Activated T-cell treated with anti-CD3 and anti-CD28 coated beads, Interleukin-2, amount 50 U/mL, for 72 hours (primary cell): ENCODE data around the gene RNF11. TPM values are rescaled to one million over a fixed set of nuclear protein-coding genes. Genes with fewer than 3 reads are reported as not detected.

Source experiments
- ATAC-seq, 2 donors: fragments of 150-1000 bp; cut with Tn5 transposase; replicated peaks in 1 of 2; 2 replicates each; pipeline ENCODE4 v1.10.0; 2021; ENCODE audit warnings: moderate library complexity in 2 of 2, mild to moderate bottlenecking in 1 of 2
- DNase-seq, 2 donors: peaks; one replicate each; pipeline ENCODE4 v3.0.0; 2021 to 2022; ENCODE audit warnings: mixed read lengths in 1 of 2
- H3K27ac Mint-ChIP-seq: one replicate; pipeline ENCODE4 v1.8.0; 2022; ENCODE audit warnings: mild to moderate bottlenecking, moderate library complexity, mixed read lengths
- H3K27me3 Mint-ChIP-seq: one replicate; pipeline ENCODE4 v1.8.0; 2022; ENCODE audit warnings: low read depth, mixed read lengths
- H3K36me3 Mint-ChIP-seq, 2 donors: one replicate each; pipeline ENCODE4 v1.8.0; 2022; ENCODE audit warnings: mixed read lengths in 2 of 2, mild to moderate bottlenecking in 1 of 2; ENCODE audit not compliant: insufficient read depth in 2 of 2
- H3K4me1 Mint-ChIP-seq: one replicate; pipeline ENCODE4 v1.8.0; 2022; ENCODE audit warnings: low read depth, mixed read lengths
- H3K4me3 Mint-ChIP-seq, 2 donors: one replicate each; pipeline ENCODE4 v1.8.0; 2022; ENCODE audit warnings: mild to moderate bottlenecking in 2 of 2, mixed read lengths in 2 of 2, moderate library complexity in 2 of 2
- H3K9me3 Mint-ChIP-seq, 2 donors: one replicate each; pipeline ENCODE4 v1.8.0; 2022; ENCODE audit warnings: mixed read lengths in 2 of 2
- total RNA-seq, 2 donors: library from RNA; stranded (reverse); gene quantifications; one replicate each; pipeline ENCODE4 v1.2.3, GENCODE V29; 2022

RNF11 gene
- total RNA-seq, 2 donors from 2014 or later = 23.7 to 28.0 TPM

GRCh38 chr1:51252366-51252765 lies 16.3 kb downstream of the RNF11 start:
- H3K4me1 Mint-ChIP-seq = peaks cover 17% of the 10 kb centered on the region
- H3K27ac Mint-ChIP-seq = no peak overlapping the region
- ATAC-seq = no peak
- no peak for DNase-seq
- no peaks in the 10 kb centered on the region for H3K27me3 Mint-ChIP-seq
- no peak overlapping the region for H3K4me3 Mint-ChIP-seq
- H3K9me3 Mint-ChIP-seq = no peaks in the 10 kb centered on the region
- H3K36me3 Mint-ChIP-seq = no peaks in the 10 kb centered on the region

GRCh38 chr1:51253691-51254090 lies 17.6 kb downstream of the RNF11 start:
- no peak overlapping the region for H3K27ac Mint-ChIP-seq
- no peak overlapping the region for H3K4me3 Mint-ChIP-seq
- no peaks in the 10 kb centered on the region for H3K9me3 Mint-ChIP-seq
- DNase-seq (no peak), ATAC-seq (no peak)
- no peaks in the 10 kb centered on the region for H3K36me3 Mint-ChIP-seq
- H3K27me3 Mint-ChIP-seq = no peaks in the 10 kb centered on the region
- H3K4me1 Mint-ChIP-seq = peaks cover 9% of the 10 kb centered on the region

GRCh38 chr1:51255331-51255730 lies 19.3 kb downstream of the RNF11 start:
- ATAC-seq = no peak
- Mint-ChIP-seq H3K27me3 (no peaks in the 10 kb centered on the region), H3K9me3 (no peaks in the 10 kb centered on the region), H3K4me1 (peaks cover 12% of the 10 kb centered on the region), H3K36me3 (no peaks in the 10 kb centered on the region), H3K27ac (no peak overlapping the region), H3K4me3 (no peak overlapping the region)
- no peak for DNase-seq

- no peaks in the 10 kb centered on the region for H3K9me3 Mint-ChIP-seq
- H3K27me3 Mint-ChIP-seq = no peaks in the 10 kb centered on the region
- no peak for ATAC-seq
- H3K36me3 Mint-ChIP-seq = no peaks in the 10 kb centered on the region
- H3K4me3 Mint-ChIP-seq = no peak overlapping the region
- H3K27ac Mint-ChIP-seq = no peak overlapping the region
- DNase-seq = no peak
- H3K4me1 Mint-ChIP-seq = peaks cover 68% of the 10 kb centered on the region
These were observed 27.2 kb downstream of the RNF11 start for GRCh38 chr1:51263147-51263877.

- Mint-ChIP-seq H3K4me3 (no peak overlapping the region), H3K36me3 (no peaks in the 10 kb centered on the region), H3K4me1 (peaks cover 73% of the 10 kb centered on the region), H3K27ac (no peak overlapping the region), H3K27me3 (no peaks in the 10 kb centered on the region), H3K9me3 (no peaks in the 10 kb centered on the region)
- ATAC-seq (no peak), DNase-seq (no peak)
These were observed 28.4 kb downstream of the RNF11 start for GRCh38 chr1:51264451-51264850.

GRCh38 chr1:51265618-51266017 lies 29.5 kb downstream of the RNF11 start:
- Mint-ChIP-seq H3K9me3 (no peaks in the 10 kb centered on the region), H3K4me3 (no peak overlapping the region), H3K4me1 (peaks cover 67% of the 10 kb centered on the region)

GRCh38 chr1:51266181-51266580 lies 30.1 kb downstream of the RNF11 start:
- ATAC-seq = no peak
- peaks cover 2% of the 10 kb centered on the region in 2 donors for H3K36me3 Mint-ChIP-seq
- H3K9me3 Mint-ChIP-seq = no peaks in the 10 kb centered on the region
- no peak for DNase-seq
- no peak overlapping the region for H3K27ac Mint-ChIP-seq
- peaks cover 61% of the 10 kb centered on the region for H3K4me1 Mint-ChIP-seq
- H3K27me3 Mint-ChIP-seq = no peaks in the 10 kb centered on the region
- no peak overlapping the region for H3K4me3 Mint-ChIP-seq

More at GRCh38 chr1:51265618-51266017, 29.5 kb downstream of the RNF11 start:
- Mint-ChIP-seq H3K36me3 (no peaks in the 10 kb centered on the region), H3K27me3 (no peaks in the 10 kb centered on the region), H3K27ac (peak overlapping the region; percentile 67)
- ATAC-seq (no peak), DNase-seq (no peak)

GRCh38 chr1:51266791-51267190 lies 30.7 kb downstream of the RNF11 start:
- Mint-ChIP-seq H3K36me3 (peaks cover 2 to 6% of the 10 kb centered on the region in 2 donors), H3K4me1 (peaks cover 55% of the 10 kb centered on the region), H3K27me3 (no peaks in the 10 kb centered on the region), H3K4me3 (no peak overlapping the region), H3K27ac (no peak overlapping the region), H3K9me3 (no peaks in the 10 kb centered on the region)
- DNase-seq (no peak), ATAC-seq (no peak)

- Mint-ChIP-seq H3K36me3 (peaks cover 2 to 6% of the 10 kb centered on the region in 2 donors), H3K27ac (no peak overlapping the region), H3K4me1 (peaks cover 43% of the 10 kb centered on the region), H3K27me3 (no peaks in the 10 kb centered on the region), H3K9me3 (no peaks in the 10 kb centered on the region), H3K4me3 (no peak overlapping the region)
- no peak for DNase-seq
- no peak for ATAC-seq
These were observed 32.6 kb downstream of the RNF11 start for GRCh38 chr1:51268634-51269033.

- Mint-ChIP-seq H3K4me1 (peaks cover 24% of the 10 kb centered on the region), H3K9me3 (no peaks in the 10 kb centered on the region), H3K4me3 (no peak overlapping the region), H3K27me3 (no peaks in the 10 kb centered on the region), H3K27ac (no peak overlapping the region), H3K36me3 (peaks cover 2 to 6% of the 10 kb centered on the region in 2 donors)
- DNase-seq = no peak
- ATAC-seq = no peak
These were observed 34.7 kb downstream of the RNF11 start for GRCh38 chr1:51270751-51271150.

- Mint-ChIP-seq H3K9me3 (no peaks in the 10 kb centered on the region), H3K27me3 (no peaks in the 10 kb centered on the region), H3K36me3 (peaks cover 2 to 6% of the 10 kb centered on the region in 2 donors), H3K27ac (no peak overlapping the region), H3K4me1 (peaks cover 9% of the 10 kb centered on the region), H3K4me3 (no peak overlapping the region)
- ATAC-seq (no peak), DNase-seq (no peak)
These were observed 36.8 kb downstream of the RNF11 start for GRCh38 chr1:51272916-51273315.

- Mint-ChIP-seq H3K27me3 (no peaks in the 10 kb centered on the region), H3K9me3 (no peaks in the 10 kb centered on the region), H3K27ac (no peak overlapping the region), H3K4me1 (no peaks in the 10 kb centered on the region), H3K36me3 (peaks cover 2 to 6% of the 10 kb centered on the region in 2 donors), H3K4me3 (no peak overlapping the region)
- DNase-seq (no peak), ATAC-seq (no peak)
These were observed 38.6 kb downstream of the RNF11 start for GRCh38 chr1:51274676-51275075.

GRCh38 chr1:51276286-51276685 lies 40.2 kb downstream of the RNF11 start:
- no peaks in the 10 kb centered on the region for H3K9me3 Mint-ChIP-seq
- no peak overlapping the region for H3K27ac Mint-ChIP-seq
- no peaks in the 10 kb centered on the region for H3K27me3 Mint-ChIP-seq
- no peak overlapping the region for H3K4me3 Mint-ChIP-seq
- ATAC-seq (no peak), DNase-seq (no peak)
- no peaks in the 10 kb centered on the region for H3K4me1 Mint-ChIP-seq
- H3K36me3 Mint-ChIP-seq = peaks cover 0 to 3% of the 10 kb centered on the region in 2 donors
